ENCODE results near the gene RNF212B. TPM values are rescaled to one million over a fixed set of nuclear protein-coding genes. Genes with fewer than 3 reads are reported as not detected.

RNF212B gene
- total and polyA plus RNA-seq, 2 of the 13 experiments (the other 11 are each of a cell fraction or from before 2014, with no cell fraction given), result 0.05 TPM; not detected in 1

- TF ChIP-seq TFDP1 (CRISPR knock-in tag; IDR thresholded peaks at IDR 0.05; ENCODE audit: borderline replicate concordance) (peak; percentile 7), SP2 (CRISPR knock-in tag; IDR thresholded peaks at IDR 0.05) (no peak), RARA (CRISPR knock-in tag; IDR thresholded peaks at IDR 0.05) (peak; percentile 63), ZNF343 (CRISPR knock-in tag; IDR thresholded peaks at IDR 0.05) (peak; percentile 78; the same call in 1 of the 2 replicates), MAF1 (CRISPR knock-in tag; IDR thresholded peaks at IDR 0.05; ENCODE audit: borderline replicate concordance) (no peak; the same call in 1 of the 2 replicates), RAD21 (CRISPR knock-in tag; IDR thresholded peaks at IDR 0.05) (no peak), ZNF207 (IDR thresholded peaks at IDR 0.05; ENCODE audit: borderline replicate concordance) (no peak), ZNF724P (CRISPR knock-in tag; IDR thresholded peaks at IDR 0.05; ENCODE audit: borderline replicate concordance) (no peak; the same call in 1 of the 2 replicates), PLSCR1 (CRISPR knock-in tag; IDR thresholded peaks at IDR 0.05; ENCODE audit: borderline replicate concordance) (no peak), CTCF (CRISPR knock-in tag; IDR thresholded peaks at IDR 0.05) (peak; percentile 54), PHF8 (CRISPR knock-in tag; IDR thresholded peaks at IDR 0.05) (peak; percentile 99), CREB3 (CRISPR knock-in tag; IDR thresholded peaks at IDR 0.05) (no peak), IKZF5 (CRISPR knock-in tag; IDR thresholded peaks at IDR 0.05) (peak; percentile 89), ZSCAN30 (CRISPR knock-in tag; IDR thresholded peaks at IDR 0.05) (no peak), SAFB2 (CRISPR knock-in tag; IDR thresholded peaks at IDR 0.05; ENCODE audit: borderline replicate concordance, low read depth) (peak; percentile 55; the same call in 1 of the 2 replicates), FOXP1 (IDR thresholded peaks at IDR 0.05) (no peak), FOXP1 (CRISPR knock-in tag; IDR thresholded peaks at IDR 0.05) (peak; percentile 62), THAP11 (CRISPR knock-in tag; IDR thresholded peaks at IDR 0.05) (peak; percentile 93), POLR2AphosphoS5 (IDR thresholded peaks at IDR 0.05; ENCODE audit: low read depth, low read length) (peak; percentile 96), ZMYM3 (CRISPR knock-in tag; IDR thresholded peaks at IDR 0.05) (no peak; the same call in 1 of the 2 replicates), ZBTB1 (CRISPR knock-in tag; IDR thresholded peaks at IDR 0.05; ENCODE audit: borderline replicate concordance) (0 out of 2 replicates have a peak, but pooled peaks have one; percentile 45), ZNF883 (CRISPR knock-in tag; IDR thresholded peaks at IDR 0.05; ENCODE audit: not compliant biosample characterization) (peak; percentile 97), GATAD1 (CRISPR knock-in tag; IDR thresholded peaks at IDR 0.05) (peak; percentile 96)
Measured at GRCh38 chr14:23306412-23307145, 68.8 kb downstream of the RNF212B start, which contains the start of gene BCL2L2 (continued).

Data from HepG2 (cell line).